MCF 10A (cell line): ENCODE measurements around the gene TTC33. TPM values are rescaled to one million over a fixed set of nuclear protein-coding genes. Genes with fewer than 3 reads are reported as not detected.

Experiments
- BruUV-seq: library from RNA; stranded (reverse); fragments of 400-500 nt; replicated peaks from 2 replicates; lab custom pipeline; 2021; lab: Mats Ljungman, UMichigan
- CTCF ChIA-PET: fragments of 300-600 bp; sonication (Branson Sonifier 250); formaldehyde crosslinking; extraction: SDS; loops from one replicate; lab custom pipeline; 2021; ENCODE audit warnings: antibody characterized with exemption, inconsistent platforms; lab: Yijun Ruan, JAX
- POLR2A ChIA-PET: fragments of 300-600, 350-650 bp; sonication (Branson Sonifier 250); formaldehyde crosslinking; extraction: SDS; loops from one replicate; lab custom pipeline; 2020; ENCODE audit warnings: antibody characterized with exemption, inconsistent platforms; lab: Yijun Ruan, JAX
- DNase-seq: peaks from one replicate; pipeline ENCODE4 v3.0.0-alpha.2; 2018; ENCODE audit not compliant: unreplicated experiment
- H3K27ac Mint-ChIP-seq: one replicate; pipeline ENCODE4 v1.8.0; 2022; ENCODE audit warnings: mild to moderate bottlenecking, low read depth, mixed read lengths; ENCODE audit not compliant: unreplicated experiment
- H3K27me3 Mint-ChIP-seq: one replicate; pipeline ENCODE4 v1.8.0; 2022; ENCODE audit warnings: mixed read lengths; ENCODE audit not compliant: insufficient read depth, unreplicated experiment
- H3K36me3 Mint-ChIP-seq: one replicate; pipeline ENCODE4 v1.8.0; 2022; ENCODE audit warnings: mild to moderate bottlenecking, moderate library complexity, mixed read lengths; ENCODE audit not compliant: insufficient read depth, unreplicated experiment
- H3K4me1 Mint-ChIP-seq: one replicate; pipeline ENCODE4 v1.8.0; 2022; ENCODE audit warnings: mixed read lengths; ENCODE audit not compliant: insufficient read depth, unreplicated experiment
- H3K4me3 Mint-ChIP-seq: one replicate; pipeline ENCODE4 v1.8.0; 2022; ENCODE audit warnings: mild to moderate bottlenecking, moderate library complexity, mixed read lengths; ENCODE audit not compliant: unreplicated experiment
- H3K9me3 Mint-ChIP-seq: one replicate; pipeline ENCODE4 v1.8.0; 2022; ENCODE audit warnings: mixed read lengths; ENCODE audit not compliant: unreplicated experiment
- intact Hi-C: fragments of 100-400 bp; cut with micrococcal nuclease; formaldehyde crosslinking; loops from 2 replicates; pipeline ENCODE4 v1.14.1; 2022
- total RNA-seq: library from RNA; stranded (reverse); gene quantifications from 2 replicates; pipeline ENCODE4 v1.2.3, GENCODE V29; 2022
- TF ChIP-seq, protein P1 (sequence below): fragments of 200-600 bp; IDR thresholded peaks from one replicate; pipeline ENCODE4 v1.8.0; 2022; ENCODE audit warnings: antibody characterized with exemption, mild to moderate bottlenecking; ENCODE audit not compliant: unreplicated experiment

TTC33 gene
- total RNA-seq, 1 experiment from 2014 or later = 13.3 TPM

DNA sequence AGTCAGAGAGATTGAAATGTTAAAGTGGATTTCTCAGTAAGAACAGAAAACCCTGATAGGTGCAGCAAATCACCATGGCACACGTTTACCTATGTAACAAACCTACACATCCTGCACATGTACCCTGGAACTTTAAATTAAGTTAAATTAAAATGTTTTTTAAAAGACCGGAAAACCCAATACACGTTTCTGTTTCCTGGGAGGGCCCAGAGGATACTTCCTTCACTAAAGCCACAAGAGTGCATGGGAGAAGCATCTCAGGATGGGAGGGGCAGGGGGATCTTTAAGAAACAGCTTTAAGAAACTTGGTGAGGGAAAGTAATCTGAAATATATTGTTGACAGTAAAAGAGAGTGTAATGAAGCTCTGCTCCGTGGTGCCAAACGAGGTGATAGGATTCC, 240.8 kb downstream of the TTC33 start:
- no peaks in the 10 kb centered on the region for H3K9me3 Mint-ChIP-seq
- no peak overlapping the region for H3K27ac Mint-ChIP-seq
- CTCF ChIA-PET = interaction anchor here (0.6 kb wide), 1 partner anchor 123 kb away, joined by 3 read pairs; no protein-coding TSS in a partner anchor
- intact Hi-C loops = no loop called here
- no peak for DNase-seq
- no peaks in the 10 kb centered on the region for H3K36me3 Mint-ChIP-seq
- H3K4me1 Mint-ChIP-seq = peaks cover 20% of the 10 kb centered on the region
- BruUV-seq = no TSS peak
- POLR2A ChIA-PET = no interaction called here
- TF ChIP-seq, protein P1, sequence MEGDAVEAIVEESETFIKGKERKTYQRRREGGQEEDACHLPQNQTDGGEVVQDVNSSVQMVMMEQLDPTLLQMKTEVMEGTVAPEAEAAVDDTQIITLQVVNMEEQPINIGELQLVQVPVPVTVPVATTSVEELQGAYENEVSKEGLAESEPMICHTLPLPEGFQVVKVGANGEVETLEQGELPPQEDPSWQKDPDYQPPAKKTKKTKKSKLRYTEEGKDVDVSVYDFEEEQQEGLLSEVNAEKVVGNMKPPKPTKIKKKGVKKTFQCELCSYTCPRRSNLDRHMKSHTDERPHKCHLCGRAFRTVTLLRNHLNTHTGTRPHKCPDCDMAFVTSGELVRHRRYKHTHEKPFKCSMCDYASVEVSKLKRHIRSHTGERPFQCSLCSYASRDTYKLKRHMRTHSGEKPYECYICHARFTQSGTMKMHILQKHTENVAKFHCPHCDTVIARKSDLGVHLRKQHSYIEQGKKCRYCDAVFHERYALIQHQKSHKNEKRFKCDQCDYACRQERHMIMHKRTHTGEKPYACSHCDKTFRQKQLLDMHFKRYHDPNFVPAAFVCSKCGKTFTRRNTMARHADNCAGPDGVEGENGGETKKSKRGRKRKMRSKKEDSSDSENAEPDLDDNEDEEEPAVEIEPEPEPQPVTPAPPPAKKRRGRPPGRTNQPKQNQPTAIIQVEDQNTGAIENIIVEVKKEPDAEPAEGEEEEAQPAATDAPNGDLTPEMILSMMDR = no peak
- H3K27me3 Mint-ChIP-seq = no peaks in the 10 kb centered on the region
- H3K4me3 Mint-ChIP-seq = no peak overlapping the region

DNA sequence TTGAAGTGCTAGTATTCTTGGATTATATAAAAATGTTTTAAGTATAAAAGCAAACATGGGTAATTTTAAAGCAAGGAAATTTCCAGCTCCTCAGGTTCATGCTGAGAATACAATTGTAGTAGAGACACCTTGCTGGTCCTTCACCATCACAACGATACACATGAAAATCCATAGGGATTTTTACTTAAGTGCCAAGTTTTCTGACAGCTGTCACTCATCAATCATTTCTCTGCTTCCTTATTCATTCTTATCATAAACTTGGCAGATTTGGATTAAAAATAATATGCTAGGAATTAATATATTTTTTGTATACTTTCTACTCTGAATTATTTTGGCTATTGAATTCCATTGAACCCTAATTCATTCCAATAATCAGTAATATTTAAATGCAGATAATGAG, 244.0 kb downstream of the TTC33 start:
- no peak overlapping the region for H3K4me3 Mint-ChIP-seq
- peaks cover 5% of the 10 kb centered on the region for H3K4me1 Mint-ChIP-seq
- no TSS peak for BruUV-seq
- H3K9me3 Mint-ChIP-seq = no peaks in the 10 kb centered on the region
- no peak overlapping the region for H3K27ac Mint-ChIP-seq
- TF ChIP-seq, protein P1 = no peak
- POLR2A ChIA-PET = interaction anchor here (0.7 to 1.2 kb wide), 2 partner anchors 79 to 141 kb away, joined by 3 to 4 read pairs; no protein-coding TSS in a partner anchor
- intact Hi-C loops = no loop called here
- no peaks in the 10 kb centered on the region for H3K27me3 Mint-ChIP-seq
- DNase-seq = no peak
- H3K36me3 Mint-ChIP-seq = no peaks in the 10 kb centered on the region
- CTCF ChIA-PET = interaction anchor here (1.3 kb wide), 1 partner anchor 177 kb away, joined by 4 read pairs; no protein-coding TSS in a partner anchor

DNA sequence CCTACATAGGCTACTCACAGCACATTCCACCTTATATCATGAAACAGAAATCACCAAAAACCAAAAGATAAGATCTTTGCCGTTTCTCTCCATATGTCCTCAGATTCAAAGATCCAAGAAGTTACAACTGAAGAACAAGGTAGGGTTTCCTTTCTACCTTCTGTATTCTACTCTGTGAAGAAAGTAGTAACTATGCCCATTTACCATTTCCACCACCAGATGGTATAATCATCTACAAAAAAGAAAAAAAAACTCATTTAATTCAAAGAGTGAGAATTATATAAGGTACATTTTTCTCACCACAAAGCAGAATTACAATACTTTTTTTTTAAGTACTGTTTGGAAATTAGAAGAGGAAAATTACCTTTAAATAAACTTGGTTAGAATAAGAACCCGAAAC, 248.7 kb downstream of the TTC33 start:
- ChIA-PET CTCF (interaction anchor here (0.7 to 1.2 kb wide), 3 partner anchors 14 to 396 kb away, joined by 3 read pairs; no protein-coding TSS in a partner anchor), POLR2A (interaction anchor here (0.7 kb wide), 1 partner anchor 42 kb away, joined by 4 read pairs; no protein-coding TSS in a partner anchor)
- intact Hi-C loops = loop anchor here (1.0 to 5.0 kb wide), 5 partner anchors 172 to 795 kb away; partner anchors contain the start of gene PTGER4
- Mint-ChIP-seq H3K27ac (no peak overlapping the region), H3K36me3 (no peaks in the 10 kb centered on the region), H3K4me1 (no peaks in the 10 kb centered on the region), H3K27me3 (no peaks in the 10 kb centered on the region), H3K4me3 (no peak overlapping the region), H3K9me3 (no peaks in the 10 kb centered on the region)
- TF ChIP-seq, protein P1 = no peak
- no peak for DNase-seq
- no TSS peak for BruUV-seq

DNA sequence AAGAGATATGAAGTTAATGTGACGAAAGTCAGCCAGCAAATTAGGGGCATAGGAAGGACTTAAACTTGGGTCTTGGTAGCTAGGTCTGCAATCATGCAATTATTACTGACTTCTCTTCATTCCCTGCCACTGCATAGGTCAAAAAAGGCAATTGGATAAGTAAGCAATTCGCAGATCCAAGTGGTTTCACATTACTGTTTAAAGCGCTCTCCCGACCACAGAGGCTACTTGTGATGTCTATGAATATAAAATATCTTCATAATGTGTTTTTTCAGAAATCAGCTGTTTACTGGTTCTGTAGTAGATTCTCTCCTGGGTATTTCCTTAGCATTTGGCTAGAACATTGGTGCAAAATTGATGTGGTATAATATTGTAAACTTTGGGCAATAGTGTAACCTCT, 250.7 kb downstream of the TTC33 start:
- no peak overlapping the region for H3K27ac Mint-ChIP-seq
- ChIA-PET CTCF (interaction anchor here (0.6 kb wide), 1 partner anchor 202 kb away, joined by 5 read pairs; no protein-coding TSS in a partner anchor), POLR2A (interaction anchor here (0.6 kb wide), 1 partner anchor 642 kb away, joined by 3 read pairs; no protein-coding TSS in a partner anchor)
- H3K27me3 Mint-ChIP-seq = no peaks in the 10 kb centered on the region
- H3K4me1 Mint-ChIP-seq = no peaks in the 10 kb centered on the region
- intact Hi-C loops = loop anchor here (5.0 kb wide), 1 partner anchor 793 kb away; no protein-coding TSS in a partner anchor
- no TSS peak for BruUV-seq
- H3K36me3 Mint-ChIP-seq = no peaks in the 10 kb centered on the region
- H3K9me3 Mint-ChIP-seq = no peaks in the 10 kb centered on the region
- TF ChIP-seq, protein P1 = no peak
- DNase-seq = no peak
- no peak overlapping the region for H3K4me3 Mint-ChIP-seq
